Inflammatory macrophage treated with lipopolysaccharide for 4 hours (primary cell): ENCODE results near the gene HS3ST2.
A peak's percentile ranks its signal among the peaks of the same experiment; 100 is the strongest.
"Not testable (repeated sequence)": the region's sequence is repeated elsewhere in the genome, so short reads cannot be mapped to it uniquely, and the experiment has no call there.

Experiments used
- DNase-seq: peaks from one replicate; pipeline ENCODE4 v3.0.0-alpha.2; 2020

The HS3ST2 gene

GRCh38 chr16:22939744-22940363 lies 125.9 kb downstream of the HS3ST2 start:
- not testable (repeated sequence) for DNase-seq

GRCh38 chr16:22941970-22942501 lies 128.1 kb downstream of the HS3ST2 start:
- DNase-seq: no peak

- DNase-seq: no peak
These were observed 128.8 kb downstream of the HS3ST2 start for GRCh38 chr16:22942811-22943210.

GRCh38 chr16:22945361-22945760 lies 131.4 kb downstream of the HS3ST2 start:
- no peak for DNase-seq

DNA sequence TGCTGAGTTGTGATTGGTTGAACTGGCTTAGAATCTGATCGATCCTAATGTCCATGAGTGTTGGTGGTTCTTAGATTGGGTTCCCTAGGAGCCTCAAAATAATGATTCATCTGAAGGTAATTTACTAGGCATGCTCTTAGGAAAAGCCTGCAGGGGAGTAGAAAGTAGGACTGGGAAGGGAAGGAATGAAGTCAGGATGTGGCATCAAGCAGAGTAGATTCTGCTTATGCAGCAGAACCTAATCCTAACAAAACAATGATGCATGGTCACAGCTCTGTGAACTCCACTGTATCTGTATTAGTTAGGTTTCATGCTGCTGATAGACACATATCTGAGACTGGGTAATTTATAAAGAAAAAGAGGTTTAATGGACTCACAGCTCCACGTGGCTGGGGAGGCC lies 132.5 kb downstream of the HS3ST2 start:
- DNase-seq: no peak

- no peak for DNase-seq
These were observed 134.2 kb downstream of the HS3ST2 start for GRCh38 chr16:22948058-22948602.

- peak; percentile 45 for DNase-seq
These were observed 134.8 kb downstream of the HS3ST2 start for GRCh38 chr16:22948603-22949368.

DNA sequence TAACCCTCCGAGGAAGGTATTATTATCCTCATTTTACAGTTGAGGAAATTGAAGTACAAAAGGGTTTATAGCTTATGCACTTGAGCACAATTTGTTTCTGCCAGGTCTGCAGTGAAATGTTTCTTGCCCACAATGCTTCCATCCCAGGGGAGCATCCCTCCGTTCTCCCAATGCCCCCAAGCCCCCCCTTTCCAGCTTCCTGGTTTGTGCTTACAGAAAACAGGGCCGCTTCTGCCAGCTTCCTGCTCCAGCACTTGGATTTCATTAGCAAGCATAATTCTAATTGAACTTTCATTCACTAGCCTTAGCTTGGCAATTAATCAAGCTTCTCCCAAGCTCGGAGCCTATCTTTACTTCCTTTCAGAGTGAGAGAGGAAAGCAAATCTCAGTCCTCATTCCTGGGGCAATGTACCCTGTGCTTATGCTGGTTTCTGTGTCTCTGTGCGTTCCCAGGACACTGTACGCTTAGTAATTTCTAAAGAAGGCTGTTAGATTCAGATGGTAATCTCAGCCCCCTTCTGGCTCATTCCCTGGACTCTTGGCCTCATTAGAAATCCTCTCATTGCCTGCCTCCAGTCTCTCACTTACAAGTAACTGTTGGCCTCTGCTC lies 141.6 kb downstream of the HS3ST2 start:
- DNase-seq: no peak

GRCh38 chr16:22961206-22961605 lies 147.2 kb downstream of the HS3ST2 start:
- DNase-seq: no peak

DNA sequence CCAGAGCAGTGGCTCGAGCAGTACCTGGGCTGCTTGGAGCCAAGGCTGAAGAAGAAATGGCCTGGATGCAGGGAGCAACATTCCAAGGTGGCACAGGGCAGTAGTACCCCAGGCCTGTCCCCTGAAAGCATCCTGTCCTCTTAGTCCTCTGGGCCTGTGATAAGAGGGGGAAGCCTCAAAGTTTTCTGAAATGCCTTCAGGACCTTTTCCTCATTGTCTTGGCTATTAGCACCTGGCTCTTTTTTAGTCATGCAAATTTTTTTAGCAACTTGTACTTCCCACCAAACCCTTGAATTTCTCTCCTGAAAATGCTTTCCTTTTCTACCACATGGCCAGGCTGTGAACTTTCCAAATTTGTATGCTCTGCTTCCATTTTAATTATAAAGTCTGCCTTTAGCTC lies 148.9 kb downstream of the HS3ST2 start:
- DNase-seq: no peak
